SU-DHL-6 (cell line): ENCODE results near the gene MTERF4.

Experiments
- EZH2phosphoT487 ChIP-seq: fragments of 200-600 bp; sonication (generic), shearing (Covaris generic); conservative IDR thresholded peaks from 2 replicates; pipeline ENCODE4 v1.6.1; 2018; ENCODE audit warnings: mild to moderate bottlenecking, antibody characterized with exemption, low read length, moderate library complexity, mixed read lengths
- TF ChIP-seq, protein P1 (sequence below): fragments of 200-600 bp; sonication (generic); IDR thresholded peaks from one replicate; pipeline ENCODE4 v1.5.1; 2017; ENCODE audit warnings: antibody characterized with exemption, mild to moderate bottlenecking, low read length, moderate library complexity; ENCODE audit not compliant: insufficient read depth, poor library complexity, severe bottlenecking

DNA sequence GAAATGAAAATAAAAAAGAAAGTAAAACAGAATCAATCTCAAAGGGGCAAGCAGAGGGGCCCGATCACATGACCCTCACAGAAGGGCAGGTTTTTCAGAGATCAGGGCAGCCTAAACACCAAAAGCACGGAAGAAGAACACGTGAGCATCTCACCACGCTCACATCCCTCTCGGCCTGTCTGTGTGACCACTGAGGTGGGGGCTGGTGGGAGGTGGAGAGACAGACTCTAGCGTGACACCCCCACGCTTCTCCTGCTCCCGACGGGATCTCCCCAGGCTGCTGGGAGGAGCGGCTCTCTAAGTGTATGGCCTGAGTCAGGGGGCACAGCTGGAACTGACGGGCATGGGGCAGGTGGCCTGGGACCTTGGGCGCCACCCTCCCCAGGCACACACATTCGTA, 23.5 kb upstream of the MTERF4 start:
- no peak for TF ChIP-seq EZH2phosphoT487
- TF ChIP-seq, protein P1, sequence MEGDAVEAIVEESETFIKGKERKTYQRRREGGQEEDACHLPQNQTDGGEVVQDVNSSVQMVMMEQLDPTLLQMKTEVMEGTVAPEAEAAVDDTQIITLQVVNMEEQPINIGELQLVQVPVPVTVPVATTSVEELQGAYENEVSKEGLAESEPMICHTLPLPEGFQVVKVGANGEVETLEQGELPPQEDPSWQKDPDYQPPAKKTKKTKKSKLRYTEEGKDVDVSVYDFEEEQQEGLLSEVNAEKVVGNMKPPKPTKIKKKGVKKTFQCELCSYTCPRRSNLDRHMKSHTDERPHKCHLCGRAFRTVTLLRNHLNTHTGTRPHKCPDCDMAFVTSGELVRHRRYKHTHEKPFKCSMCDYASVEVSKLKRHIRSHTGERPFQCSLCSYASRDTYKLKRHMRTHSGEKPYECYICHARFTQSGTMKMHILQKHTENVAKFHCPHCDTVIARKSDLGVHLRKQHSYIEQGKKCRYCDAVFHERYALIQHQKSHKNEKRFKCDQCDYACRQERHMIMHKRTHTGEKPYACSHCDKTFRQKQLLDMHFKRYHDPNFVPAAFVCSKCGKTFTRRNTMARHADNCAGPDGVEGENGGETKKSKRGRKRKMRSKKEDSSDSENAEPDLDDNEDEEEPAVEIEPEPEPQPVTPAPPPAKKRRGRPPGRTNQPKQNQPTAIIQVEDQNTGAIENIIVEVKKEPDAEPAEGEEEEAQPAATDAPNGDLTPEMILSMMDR, result no peak
